ENCODE measurements around the gene CYP2F1.

GRCh38 chr19:41123716-41124294, 9.6 kb downstream of the CYP2F1 start:
- no peak for TF ChIP-seq CTCF (IDR thresholded peaks at IDR 0.05)
- TF ChIP-seq POLR2A (IDR thresholded peaks at IDR 0.05) = no peak
- no peak for TF ChIP-seq EP300 (IDR thresholded peaks at IDR 0.05)
